Inferior parietal cortex (tissue), 1 donor: ENCODE results near the gene IL6.

Experiments used
- DNase-seq: peaks from one replicate; pipeline ENCODE4 v3.0.0-alpha.2; 2016; ENCODE audit errors: extremely low spot score

The IL6 gene

GRCh38 chr7:22781230-22781711 is 54.3 kb downstream of the IL6 start:
- no peak for DNase-seq
